GM12801 (cell line): ENCODE results near the gene ELP4.

ENCODE experiments used
- CTCF ChIP-seq: IDR thresholded peaks from one replicate; pipeline ENCODE4 v1.5.1; 2011; ENCODE audit warnings: control low read depth; ENCODE audit not compliant: insufficient read length; ENCODE audit errors: extremely low read depth

Gene ELP4

DNA sequence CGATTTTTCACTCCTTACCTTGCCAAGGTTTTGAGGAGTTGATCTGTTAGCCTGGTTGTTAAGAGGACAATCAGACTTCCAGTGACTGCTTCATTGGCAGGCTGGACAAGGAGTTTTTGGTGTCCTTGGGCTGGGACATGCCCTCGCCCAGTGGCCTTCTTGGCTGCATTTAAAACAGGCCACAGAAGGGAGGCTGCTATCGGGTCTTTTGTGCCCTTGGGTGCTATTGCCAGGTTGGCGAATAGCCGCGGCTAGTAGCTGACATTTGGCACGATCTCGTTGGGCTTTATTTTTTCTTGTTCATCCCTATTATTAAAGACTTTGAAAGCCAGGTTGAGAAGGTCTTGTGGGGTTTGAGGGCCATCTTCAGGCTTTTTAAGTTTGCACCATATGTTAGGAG lies 99.4 kb downstream of the ELP4 start:
- no peak for TF ChIP-seq CTCF

- no peak for TF ChIP-seq CTCF
These were observed 101.0 kb downstream of the ELP4 start for GRCh38 chr11:31610544-31610943.

- TF ChIP-seq CTCF = no peak
These were observed 107.7 kb downstream of the ELP4 start for GRCh38 chr11:31617246-31617645.

DNA sequence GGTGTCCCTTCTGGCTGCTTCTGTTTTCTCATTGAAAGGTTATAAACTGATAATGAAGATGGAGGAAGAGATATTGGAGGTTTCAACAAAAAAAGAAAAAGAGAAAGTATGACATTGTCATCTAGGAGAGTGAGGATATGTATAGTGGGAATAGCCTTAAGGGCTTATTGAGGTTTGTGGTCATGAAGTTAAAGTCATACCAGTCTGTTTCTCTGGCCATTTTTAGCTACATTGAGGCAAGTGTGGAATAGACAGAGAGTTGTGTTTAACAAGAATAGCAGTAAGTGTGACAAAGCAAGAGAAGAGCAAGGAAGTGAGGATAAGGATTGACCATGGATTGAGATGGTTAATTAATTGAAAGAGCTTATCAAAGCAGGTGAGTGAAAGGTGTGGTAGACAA lies 110.4 kb downstream of the ELP4 start:
- no peak for TF ChIP-seq CTCF

DNA sequence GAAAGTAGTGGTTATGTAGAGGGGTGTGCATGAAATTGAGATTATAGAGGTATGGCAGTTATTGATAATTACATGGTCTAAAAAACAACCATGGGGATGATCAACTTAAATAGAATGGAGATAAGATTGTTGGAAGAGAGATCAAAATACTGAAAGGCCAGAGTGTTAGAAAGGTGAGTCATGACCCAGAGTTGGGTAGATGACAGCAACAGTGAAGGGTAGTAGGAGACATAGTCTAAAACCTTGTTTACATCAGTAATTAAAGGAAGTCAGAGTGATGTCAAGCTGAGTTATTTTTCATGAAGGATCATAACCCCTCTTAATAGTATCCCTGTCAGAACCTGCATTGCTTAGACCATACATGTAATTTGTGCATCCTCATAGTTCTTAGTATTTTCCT lies 110.9 kb downstream of the ELP4 start:
- TF ChIP-seq CTCF = no peak

DNA sequence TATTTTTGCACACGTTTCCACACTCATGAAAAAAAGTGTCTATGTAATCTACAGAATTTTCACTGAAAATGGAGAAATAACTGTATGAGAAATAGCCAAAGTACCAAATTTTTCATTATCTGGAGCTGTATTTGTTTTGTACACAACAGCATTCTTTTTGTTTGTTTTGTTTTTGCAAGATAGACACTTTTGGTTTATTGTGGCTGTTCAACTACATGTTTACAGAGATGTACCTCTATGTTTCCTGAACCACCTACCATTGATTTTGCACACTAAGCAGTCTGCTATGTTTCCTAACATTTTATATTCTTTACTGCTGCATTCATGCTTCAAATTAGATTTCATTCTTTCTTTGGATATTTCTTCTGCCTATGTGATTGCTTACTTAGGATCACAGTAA lies 116.3 kb downstream of the ELP4 start:
- no peak for TF ChIP-seq CTCF

GRCh38 chr11:31628111-31628510 lies 118.5 kb downstream of the ELP4 start:
- no peak for TF ChIP-seq CTCF

DNA sequence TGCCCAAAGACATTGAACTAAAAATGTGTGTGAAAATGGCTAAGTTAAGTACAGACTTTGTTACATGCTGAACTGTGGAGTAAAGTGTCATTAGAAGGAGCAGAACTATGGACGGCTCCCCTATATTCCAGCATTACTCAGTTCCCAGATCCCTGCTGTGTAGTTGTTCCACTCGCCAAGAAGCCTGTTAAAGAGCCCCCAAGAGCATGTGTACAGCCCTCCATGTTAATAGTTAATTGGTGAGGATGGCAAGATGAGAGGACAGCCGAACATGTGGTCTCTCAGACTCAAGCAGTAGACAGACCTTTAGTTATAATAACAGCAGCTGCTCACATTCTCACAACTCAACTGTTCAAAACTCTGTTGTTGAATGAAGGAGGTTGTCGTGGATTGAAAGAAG lies 127.4 kb downstream of the ELP4 start:
- no peak for TF ChIP-seq CTCF
